Endometrial microvascular endothelial cells (primary cell): ENCODE results near the gene DYNLL1. TPM values are rescaled to one million over a fixed set of nuclear protein-coding genes. Genes with fewer than 3 reads are reported as not detected.

Experiments used
- in situ Hi-C: cut with HindIII; loops from 2 replicates; pipeline ENCODE4 v1.10.0; 2017; ENCODE audit warnings: low sequenced_read_pairs, low pct_unique_long_range_greater_than_20kb; ENCODE audit errors: inconsistent ontology term
- total RNA-seq: library from RNA; depleted of rRNA; stranded (reverse); fragments of >200 nt; gene quantifications from one replicate; pipeline ENCODE4 v1.2.3, GENCODE V29; 2015; ENCODE audit errors: inconsistent ontology term

DYNLL1 gene
- total RNA-seq, 1 donor from 2014 or later: 504 TPM

- in situ Hi-C loops: no loop called here
Measured at GRCh38 chr12:120539303-120539702, 43.4 kb downstream of the DYNLL1 start.

- in situ Hi-C loops: no loop called here
Measured at GRCh38 chr12:120540445-120540844, 44.5 kb downstream of the DYNLL1 start.

- in situ Hi-C loops: no loop called here
Measured at GRCh38 chr12:120542166-120542565, 46.3 kb downstream of the DYNLL1 start.

- in situ Hi-C loops: no loop called here
Measured at GRCh38 chr12:120544691-120545090, 48.8 kb downstream of the DYNLL1 start.

GRCh38 chr12:120546050-120546386, 50.1 kb downstream of the DYNLL1 start:
- in situ Hi-C loops: no loop called here

Other genes with a start within 250 kb of the DYNLL1 start
- gene PXN, start 230.4 kb upstream of the DYNLL1 start, total RNA-seq: 325 TPM
- gene RNU4-2, start 204.2 kb upstream of the DYNLL1 start, total RNA-seq: not detected
- gene RNU4-1, start 202.9 kb upstream of the DYNLL1 start, total RNA-seq: not detected
- 5.2 TPM for gene SIRT4, start 193.8 kb upstream of the DYNLL1 start, total RNA-seq
- gene PLA2G1B, start 168.3 kb upstream of the DYNLL1 start, total RNA-seq: not detected
- gene MSI1, start 126.9 kb upstream of the DYNLL1 start, total RNA-seq: not detected
- gene COX6A1, start 58.0 kb upstream of the DYNLL1 start, total RNA-seq: 571 TPM
- 91.2 TPM for gene TRIAP1, start 49.7 kb upstream of the DYNLL1 start, total RNA-seq
- 23.8 TPM for gene GATC, start 49.7 kb upstream of the DYNLL1 start, total RNA-seq
- gene SRSF9, start 26.4 kb upstream of the DYNLL1 start, total RNA-seq: 90.3 TPM
- gene COQ5, start 33.0 kb downstream of the DYNLL1 start, total RNA-seq: 28.8 TPM
- 119 TPM for gene RNF10, start 38.2 kb downstream of the DYNLL1 start, total RNA-seq
- gene POP5, start 85.3 kb downstream of the DYNLL1 start, total RNA-seq: 51.4 TPM
- not detected for gene CABP1, start 144.5 kb downstream of the DYNLL1 start, total RNA-seq
- 91.8 TPM for gene MLEC, start 191.0 kb downstream of the DYNLL1 start, total RNA-seq
- 25.8 TPM for gene UNC119B, start 214.3 kb downstream of the DYNLL1 start, total RNA-seq
- gene ACADS, start 229.7 kb downstream of the DYNLL1 start, total RNA-seq: 29.7 TPM